Testis (tissue), 2 donors: Measurements from ENCODE around the gene XAB2.

Experiments
- POLR2A ChIP-seq: fragments of 450-650 bp; IDR thresholded peaks from one replicate; pipeline ENCODE4 v1.6.1; 2017; ENCODE audit warnings: antibody characterized with exemption, mild to moderate bottlenecking, moderate library complexity
- TF ChIP-seq, protein P1 (sequence below), 3 experiments: fragments of 450-650 bp in 2 of 3; fragments of 200-600 bp in 1 of 3; sonication (generic) in 1 of 3; IDR thresholded peaks; one replicate each; pipeline ENCODE4 v1.5.1; 2016 to 2019; ENCODE audit warnings: antibody characterized with exemption in 3 of 3, mild to moderate bottlenecking in 2 of 3, moderate library complexity in 1 of 3

DNA sequence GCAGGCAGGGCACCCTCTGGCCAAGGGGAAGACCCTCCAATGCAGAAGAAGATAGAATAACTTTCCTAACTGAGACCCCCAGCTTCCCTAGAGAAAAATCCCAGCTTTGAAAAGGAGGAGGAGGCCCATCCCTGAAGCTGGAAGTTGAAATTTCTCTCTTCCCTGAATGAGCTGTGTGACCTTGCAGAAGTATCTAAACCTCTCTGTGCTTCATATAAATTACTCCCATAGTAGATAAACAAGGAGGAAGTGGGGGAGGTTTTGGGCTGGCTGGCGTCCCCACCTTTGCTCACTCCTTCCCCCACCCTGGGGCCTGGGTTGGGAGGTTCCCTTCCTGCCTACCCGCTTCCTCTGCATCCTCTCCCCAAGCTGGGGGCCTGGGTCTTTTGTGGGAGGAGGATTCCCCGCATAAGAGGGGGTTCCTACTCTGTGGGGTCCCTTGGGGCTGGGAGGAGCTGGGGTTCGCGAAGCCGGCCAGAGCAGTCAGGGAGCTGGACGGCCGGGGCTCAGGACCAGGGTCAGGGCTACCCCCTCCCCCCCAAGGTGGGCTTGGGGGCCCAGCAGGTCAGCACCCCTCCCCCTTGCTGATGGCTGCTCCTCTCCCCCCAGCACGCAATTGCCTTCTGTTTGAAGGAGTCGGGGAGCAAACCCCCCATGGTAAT, 22.0 kb downstream of the XAB2 start:
- TF ChIP-seq, protein P1, sequence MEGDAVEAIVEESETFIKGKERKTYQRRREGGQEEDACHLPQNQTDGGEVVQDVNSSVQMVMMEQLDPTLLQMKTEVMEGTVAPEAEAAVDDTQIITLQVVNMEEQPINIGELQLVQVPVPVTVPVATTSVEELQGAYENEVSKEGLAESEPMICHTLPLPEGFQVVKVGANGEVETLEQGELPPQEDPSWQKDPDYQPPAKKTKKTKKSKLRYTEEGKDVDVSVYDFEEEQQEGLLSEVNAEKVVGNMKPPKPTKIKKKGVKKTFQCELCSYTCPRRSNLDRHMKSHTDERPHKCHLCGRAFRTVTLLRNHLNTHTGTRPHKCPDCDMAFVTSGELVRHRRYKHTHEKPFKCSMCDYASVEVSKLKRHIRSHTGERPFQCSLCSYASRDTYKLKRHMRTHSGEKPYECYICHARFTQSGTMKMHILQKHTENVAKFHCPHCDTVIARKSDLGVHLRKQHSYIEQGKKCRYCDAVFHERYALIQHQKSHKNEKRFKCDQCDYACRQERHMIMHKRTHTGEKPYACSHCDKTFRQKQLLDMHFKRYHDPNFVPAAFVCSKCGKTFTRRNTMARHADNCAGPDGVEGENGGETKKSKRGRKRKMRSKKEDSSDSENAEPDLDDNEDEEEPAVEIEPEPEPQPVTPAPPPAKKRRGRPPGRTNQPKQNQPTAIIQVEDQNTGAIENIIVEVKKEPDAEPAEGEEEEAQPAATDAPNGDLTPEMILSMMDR (IDR thresholded peaks at IDR 0.05): no peak
- no peak for TF ChIP-seq POLR2A
